ENCODE data around the gene GINS1.

DNA sequence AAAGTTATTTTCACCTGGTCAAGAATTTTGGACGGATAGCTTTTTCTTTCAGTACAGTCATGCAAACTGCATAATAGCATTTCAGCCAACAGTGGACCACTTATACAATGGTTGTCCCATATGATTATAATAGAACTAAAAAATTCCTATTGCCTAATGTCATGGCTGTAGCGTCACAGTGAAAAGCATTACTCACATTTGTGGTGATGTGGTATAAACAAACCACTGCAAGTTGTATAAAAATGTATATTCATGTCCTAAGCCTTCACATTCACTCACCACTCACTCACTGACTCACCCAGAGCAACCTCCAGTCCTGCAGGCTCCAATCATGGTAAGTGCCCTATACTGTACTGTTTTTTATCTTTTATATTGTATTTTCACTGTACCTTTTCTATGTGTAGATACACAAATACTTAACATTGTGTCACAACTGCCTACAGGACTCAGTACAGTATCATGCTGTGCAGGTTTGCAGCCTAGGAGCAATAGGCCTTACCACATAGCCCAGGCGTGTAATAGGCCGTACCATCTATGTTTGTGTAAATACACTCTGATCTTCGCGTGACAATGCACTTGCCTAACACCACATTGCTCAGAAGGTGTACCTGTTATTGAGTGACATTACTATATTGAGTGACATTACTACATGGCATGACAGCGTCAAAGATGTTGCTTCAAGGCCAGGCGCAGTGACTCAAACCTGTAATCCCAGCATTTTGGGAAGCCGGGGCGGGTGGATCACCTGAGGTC is 34.7 kb upstream of the GINS1 start:
- TF ChIP-seq RBFOX2 (IDR thresholded peaks at IDR 0.05; ENCODE audit: low read depth, low read length) (no peak), ZNF24 (IDR thresholded peaks at IDR 0.05) (no peak), NBN (conservative IDR thresholded peaks at IDR 0.05) (no peak), ZNF431 (CRISPR knock-in tag; IDR thresholded peaks at IDR 0.05; ENCODE audit: borderline replicate concordance, low read depth) (no peak), ZNF121 (CRISPR knock-in tag; IDR thresholded peaks at IDR 0.05) (no peak), ZNF274 (CRISPR knock-in tag; IDR thresholded peaks at IDR 0.05) (no peak)
- TF ChIP-seq, protein P1, sequence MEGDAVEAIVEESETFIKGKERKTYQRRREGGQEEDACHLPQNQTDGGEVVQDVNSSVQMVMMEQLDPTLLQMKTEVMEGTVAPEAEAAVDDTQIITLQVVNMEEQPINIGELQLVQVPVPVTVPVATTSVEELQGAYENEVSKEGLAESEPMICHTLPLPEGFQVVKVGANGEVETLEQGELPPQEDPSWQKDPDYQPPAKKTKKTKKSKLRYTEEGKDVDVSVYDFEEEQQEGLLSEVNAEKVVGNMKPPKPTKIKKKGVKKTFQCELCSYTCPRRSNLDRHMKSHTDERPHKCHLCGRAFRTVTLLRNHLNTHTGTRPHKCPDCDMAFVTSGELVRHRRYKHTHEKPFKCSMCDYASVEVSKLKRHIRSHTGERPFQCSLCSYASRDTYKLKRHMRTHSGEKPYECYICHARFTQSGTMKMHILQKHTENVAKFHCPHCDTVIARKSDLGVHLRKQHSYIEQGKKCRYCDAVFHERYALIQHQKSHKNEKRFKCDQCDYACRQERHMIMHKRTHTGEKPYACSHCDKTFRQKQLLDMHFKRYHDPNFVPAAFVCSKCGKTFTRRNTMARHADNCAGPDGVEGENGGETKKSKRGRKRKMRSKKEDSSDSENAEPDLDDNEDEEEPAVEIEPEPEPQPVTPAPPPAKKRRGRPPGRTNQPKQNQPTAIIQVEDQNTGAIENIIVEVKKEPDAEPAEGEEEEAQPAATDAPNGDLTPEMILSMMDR (CRISPR knock-in tag; IDR thresholded peaks at IDR 0.05), result no peak
- TF ChIP-seq, protein P2, sequence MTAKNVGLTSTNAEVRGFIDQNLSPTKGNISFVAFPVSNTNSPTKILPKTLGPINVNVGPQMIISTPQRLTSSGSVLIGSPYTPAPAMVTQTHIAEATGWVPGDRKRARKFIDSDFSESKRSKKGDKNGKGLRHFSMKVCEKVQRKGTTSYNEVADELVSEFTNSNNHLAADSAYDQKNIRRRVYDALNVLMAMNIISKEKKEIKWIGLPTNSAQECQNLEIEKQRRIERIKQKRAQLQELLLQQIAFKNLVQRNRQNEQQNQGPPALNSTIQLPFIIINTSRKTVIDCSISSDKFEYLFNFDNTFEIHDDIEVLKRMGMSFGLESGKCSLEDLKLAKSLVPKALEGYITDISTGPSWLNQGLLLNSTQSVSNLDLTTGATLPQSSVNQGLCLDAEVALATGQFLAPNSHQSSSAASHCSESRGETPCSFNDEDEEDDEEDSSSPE (CRISPR knock-in tag; IDR thresholded peaks at IDR 0.05), result no peak
- TF ChIP-seq, protein P3, sequence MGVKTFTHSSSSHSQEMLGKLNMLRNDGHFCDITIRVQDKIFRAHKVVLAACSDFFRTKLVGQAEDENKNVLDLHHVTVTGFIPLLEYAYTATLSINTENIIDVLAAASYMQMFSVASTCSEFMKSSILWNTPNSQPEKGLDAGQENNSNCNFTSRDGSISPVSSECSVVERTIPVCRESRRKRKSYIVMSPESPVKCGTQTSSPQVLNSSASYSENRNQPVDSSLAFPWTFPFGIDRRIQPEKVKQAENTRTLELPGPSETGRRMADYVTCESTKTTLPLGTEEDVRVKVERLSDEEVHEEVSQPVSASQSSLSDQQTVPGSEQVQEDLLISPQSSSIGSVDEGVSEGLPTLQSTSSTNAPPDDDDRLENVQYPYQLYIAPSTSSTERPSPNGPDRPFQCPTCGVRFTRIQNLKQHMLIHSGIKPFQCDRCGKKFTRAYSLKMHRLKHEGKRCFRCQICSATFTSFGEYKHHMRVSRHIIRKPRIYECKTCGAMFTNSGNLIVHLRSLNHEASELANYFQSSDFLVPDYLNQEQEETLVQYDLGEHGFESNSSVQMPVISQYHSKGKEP (CRISPR knock-in tag; IDR thresholded peaks at IDR 0.05), result no peak

Measured in HepG2 (cell line).